Stimulated activated CD4-positive, alpha-beta T cell treated with anti-CD3 and anti-CD28 coated beads, Interleukin-2, amount 100 ng/mL, for 4 hours (primary cell): ENCODE measurements around the gene HDAC4.

Source experiments
- DNase-seq: peaks from one replicate; pipeline ENCODE4 v3.0.0-alpha.2; 2020; ENCODE audit warnings: low read depth

HDAC4 gene

DNA sequence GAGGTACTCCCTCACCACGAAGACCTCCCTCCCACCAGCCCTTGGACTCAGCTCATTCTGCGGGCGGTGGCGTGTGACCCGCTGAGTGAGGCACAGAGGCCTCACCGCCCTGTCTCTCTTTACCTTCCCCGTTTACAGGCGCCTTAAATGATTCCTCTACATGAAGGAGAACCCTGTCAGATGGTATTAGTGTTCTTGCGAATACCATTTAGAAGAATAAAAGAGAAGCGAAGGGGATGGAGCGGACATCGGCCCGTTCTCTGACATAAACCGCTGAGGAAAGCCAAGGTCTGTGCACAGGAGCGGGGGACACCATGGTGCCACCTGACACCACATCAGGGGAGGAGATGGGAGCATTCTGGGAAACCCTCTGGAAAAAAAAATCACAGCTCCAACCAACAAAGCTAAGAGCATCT, 179.8 kb downstream of the HDAC4 start:
- DNase-seq: no peak

- no peak for DNase-seq
These were observed 180.5 kb downstream of the HDAC4 start for GRCh38 chr2:239220341-239220740.

GRCh38 chr2:239216614-239217273, 184.1 kb downstream of the HDAC4 start:
- DNase-seq: no peak

DNA sequence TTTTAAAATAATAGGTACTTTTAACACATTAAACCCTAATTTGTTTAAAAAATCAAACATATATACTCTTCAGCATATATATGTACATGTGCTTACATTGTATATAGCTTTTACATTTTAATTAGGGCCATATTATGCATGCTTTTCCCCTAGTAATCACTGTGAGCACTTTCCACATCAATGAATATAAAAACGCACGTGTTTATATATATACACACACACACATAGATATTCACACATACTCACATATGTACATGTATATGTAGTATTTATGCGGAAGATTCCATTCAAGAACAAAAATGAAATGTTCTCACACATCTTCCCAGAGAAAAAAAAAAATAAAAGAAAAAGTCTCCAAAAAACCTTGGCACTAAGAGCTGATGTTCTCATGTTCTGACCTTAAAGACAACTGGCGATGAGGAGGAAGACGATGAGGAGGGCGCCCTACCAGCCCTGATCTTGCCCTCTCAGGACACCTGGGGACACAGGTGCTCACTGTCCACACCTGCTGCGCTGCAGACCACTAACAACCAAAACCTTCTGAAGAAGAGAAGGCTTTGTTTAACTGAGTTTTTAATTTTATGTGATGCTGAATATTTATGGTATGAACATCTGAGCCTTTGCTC, 184.7 kb downstream of the HDAC4 start:
- DNase-seq: no peak

DNA sequence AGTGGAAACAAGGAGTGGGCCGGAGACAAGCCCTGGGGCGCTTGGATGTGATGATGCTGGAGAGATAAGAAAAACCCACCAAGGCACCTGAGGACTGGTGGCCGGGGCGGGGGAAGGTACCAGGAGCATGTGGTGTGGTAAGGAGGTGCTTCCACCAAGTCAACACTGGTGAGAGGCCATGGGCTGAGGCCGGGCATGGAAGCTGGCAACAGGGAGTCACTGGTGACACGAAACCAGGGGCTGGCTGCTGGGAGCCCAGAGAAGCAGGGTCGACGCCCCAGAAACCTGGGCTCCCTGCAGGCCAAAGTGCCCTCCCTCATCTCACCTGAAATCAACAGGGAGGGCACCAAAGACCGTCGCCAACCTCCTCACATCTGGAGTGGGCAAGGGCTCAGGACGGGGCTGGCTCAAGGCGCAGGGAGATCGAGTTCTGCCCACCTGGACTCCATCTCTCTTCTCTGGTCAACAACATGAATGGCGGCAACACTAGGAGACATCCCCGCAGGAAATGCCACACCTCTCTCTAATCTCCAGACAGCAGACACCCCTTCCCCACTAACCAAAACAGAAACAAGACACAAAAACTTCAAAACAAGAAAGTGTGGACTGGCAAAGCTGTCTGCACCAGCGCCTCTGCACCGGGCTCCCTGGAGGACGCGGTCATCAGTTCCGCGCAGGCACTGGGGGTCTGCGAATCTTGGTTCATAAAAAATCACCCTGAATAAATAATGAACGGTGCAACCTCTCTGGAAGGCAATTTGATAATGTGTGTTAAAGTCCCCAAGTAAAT, 185.5 kb downstream of the HDAC4 start:
- DNase-seq: no peak

- DNase-seq: no peak
These were observed 186.1 kb downstream of the HDAC4 start for GRCh38 chr2:239214725-239215124.

DNA sequence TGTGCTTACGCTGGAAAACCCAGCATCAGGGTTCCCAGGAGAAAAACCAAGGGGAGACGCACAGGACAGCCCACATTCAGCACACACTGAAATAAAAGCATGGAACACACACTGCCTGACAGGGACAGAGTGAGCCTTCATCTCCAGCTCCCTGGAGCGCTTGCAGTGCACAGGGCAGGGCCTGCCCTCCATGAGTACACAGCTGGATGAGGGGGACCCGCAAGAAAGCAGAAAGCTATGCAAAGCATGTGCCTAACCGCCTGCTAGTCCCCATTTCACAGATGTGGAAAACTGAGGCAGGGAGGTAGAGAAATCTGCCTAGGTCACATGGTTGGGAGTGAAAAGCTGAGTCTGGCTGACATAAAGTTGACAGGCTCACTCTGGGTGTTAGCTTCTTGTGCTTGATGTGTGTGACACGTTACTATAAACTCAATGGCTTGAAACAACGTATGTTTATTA, 187.1 kb downstream of the HDAC4 start:
- DNase-seq: no peak

- no peak for DNase-seq
These were observed 187.7 kb downstream of the HDAC4 start for GRCh38 chr2:239212929-239213642.

DNA sequence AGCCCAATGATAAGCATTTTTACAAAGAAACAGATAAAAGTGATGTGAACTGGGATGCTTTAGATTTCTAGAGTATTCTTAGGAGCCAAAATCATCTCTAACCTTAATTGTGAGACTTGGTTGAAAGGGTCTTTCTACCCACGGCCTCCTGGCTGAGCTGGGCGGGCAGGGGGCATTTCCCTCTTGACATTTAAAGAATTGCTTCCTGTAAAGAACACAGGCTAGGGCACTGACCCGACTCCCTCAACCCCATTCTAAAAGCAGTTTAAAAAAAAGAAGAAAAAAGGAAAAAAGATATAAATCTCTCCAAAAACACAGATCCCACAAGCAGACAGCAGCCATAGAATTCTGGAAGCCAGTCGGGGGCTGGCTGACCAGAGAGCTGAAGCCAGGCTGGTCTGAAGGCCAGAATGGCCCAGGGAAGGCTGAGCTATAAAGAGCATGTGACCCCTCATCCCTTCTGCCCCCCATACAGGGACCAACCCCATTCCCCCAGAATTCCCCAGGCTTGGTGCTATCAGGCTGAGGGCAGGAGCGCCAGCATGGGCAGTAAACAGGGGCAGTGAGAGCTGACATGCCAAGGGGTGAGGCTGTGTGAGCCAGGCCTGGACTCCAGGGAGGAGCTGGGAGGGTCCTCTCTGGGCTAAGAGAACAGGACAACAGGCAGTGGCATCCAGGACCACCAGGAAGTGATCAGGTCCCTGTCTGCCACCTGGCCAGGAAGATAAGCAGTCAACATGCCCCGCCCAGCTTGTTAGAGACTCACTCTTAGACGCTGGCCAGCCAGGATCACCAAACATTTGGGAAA, 188.5 kb downstream of the HDAC4 start:
- no peak for DNase-seq

- DNase-seq: no peak
These were observed 189.3 kb downstream of the HDAC4 start for GRCh38 chr2:239211396-239212094.

- DNase-seq: no peak
These were observed 191.0 kb downstream of the HDAC4 start for GRCh38 chr2:239209783-239210182.

GRCh38 chr2:239208465-239209180, 192.2 kb downstream of the HDAC4 start:
- DNase-seq: no peak

DNA sequence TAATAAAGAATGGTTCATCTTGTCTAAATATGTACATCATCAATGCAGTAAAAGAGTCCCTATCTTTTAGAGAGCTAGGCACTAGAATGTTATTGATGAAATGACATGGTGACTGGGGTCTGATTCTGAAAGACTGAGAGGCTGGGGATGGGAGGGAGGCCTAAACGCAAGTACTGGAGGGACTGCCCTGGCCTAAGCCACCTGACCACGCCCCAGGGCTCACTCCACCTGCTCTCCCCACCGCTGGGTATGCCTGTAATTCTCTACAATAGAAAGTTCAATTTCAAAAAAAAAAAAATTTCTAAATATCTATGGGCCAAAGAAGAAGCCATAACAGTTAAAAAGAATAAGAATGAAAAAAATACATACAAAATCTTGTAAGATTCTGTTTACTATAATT, 194.0 kb downstream of the HDAC4 start:
- no peak for DNase-seq

DNA sequence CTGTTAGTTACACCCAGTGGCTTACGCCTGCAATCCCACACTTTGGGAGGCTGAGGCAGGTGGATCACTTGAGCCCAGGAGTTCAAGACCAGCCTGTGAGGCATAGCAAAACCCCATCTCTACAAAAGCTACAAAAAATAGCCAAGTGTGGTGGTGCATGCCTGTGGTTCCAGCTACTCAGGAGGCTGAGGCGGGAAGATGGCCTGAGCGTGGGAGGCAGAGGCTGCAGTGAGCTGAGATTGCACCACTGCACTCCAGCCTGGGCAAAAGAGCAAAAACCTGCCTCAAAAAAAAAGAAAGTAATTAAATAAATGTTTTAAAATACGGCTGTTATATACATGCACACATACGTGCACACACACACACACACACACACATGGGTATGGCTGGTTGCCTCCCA, 194.8 kb downstream of the HDAC4 start:
- no peak for DNase-seq

DNA sequence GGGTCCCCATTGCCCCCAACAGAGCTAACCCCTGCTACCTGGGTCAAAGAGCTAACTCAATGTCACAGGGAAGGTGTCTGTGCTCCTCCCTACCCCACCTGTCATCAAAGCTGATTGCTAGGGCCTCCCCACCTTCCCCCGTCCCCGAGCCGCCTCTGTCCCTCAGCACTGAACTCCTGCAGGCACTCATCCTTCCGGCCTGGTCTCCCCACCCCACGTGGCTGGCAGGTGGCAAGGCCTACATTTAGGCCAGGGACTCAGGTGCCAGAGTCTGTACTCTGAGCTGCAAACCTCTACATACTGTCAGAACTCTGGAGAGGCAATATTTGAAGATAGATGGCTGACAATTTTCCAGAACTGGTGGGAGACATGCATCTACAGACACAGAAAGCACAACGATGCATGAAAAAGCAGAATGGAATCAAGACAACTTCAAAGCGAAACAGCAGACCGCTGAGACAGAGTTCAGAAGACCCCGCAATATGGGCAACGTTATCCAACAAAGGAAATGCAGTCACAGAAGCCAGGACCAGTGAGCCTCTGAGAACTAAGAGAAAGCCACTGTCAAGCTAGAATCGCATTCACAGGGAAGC, 195.8 kb downstream of the HDAC4 start:
- no peak for DNase-seq

DNA sequence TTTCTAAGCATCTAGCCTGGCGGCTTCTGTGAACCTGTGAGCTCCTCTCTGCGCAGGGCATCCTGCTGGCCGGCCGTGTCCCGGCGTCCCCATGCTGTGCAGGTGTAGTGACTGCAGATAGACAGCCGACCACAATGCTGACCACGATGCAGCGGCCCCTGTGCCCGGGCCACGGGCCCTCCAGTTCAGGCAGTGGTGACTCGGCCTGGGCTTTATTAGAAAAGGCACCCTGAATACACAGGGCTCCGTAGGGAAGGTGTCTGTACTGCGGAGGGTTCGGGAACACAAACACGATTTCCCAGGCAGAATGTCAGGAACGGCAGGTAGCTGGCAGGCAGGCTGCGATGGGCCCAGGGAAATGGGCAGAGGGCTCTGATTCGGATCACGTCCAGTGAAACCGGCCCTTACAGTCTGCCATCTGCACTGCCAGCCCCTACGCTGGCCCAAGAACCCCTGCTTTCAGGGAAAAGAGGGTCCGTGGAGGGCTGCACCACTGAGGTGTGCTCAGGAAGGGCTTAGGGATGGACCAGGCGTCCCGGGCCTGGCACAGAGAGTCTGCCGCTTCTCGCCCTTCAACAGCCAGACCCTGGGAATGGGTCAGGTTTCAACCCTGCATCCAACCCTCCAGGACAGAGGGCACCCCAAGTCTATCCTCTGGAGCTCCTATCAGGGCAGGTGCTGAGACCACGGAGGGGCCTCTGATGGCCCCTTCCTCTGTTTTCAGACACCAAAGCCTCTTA, 196.5 kb downstream of the HDAC4 start:
- no peak for DNase-seq

DNA sequence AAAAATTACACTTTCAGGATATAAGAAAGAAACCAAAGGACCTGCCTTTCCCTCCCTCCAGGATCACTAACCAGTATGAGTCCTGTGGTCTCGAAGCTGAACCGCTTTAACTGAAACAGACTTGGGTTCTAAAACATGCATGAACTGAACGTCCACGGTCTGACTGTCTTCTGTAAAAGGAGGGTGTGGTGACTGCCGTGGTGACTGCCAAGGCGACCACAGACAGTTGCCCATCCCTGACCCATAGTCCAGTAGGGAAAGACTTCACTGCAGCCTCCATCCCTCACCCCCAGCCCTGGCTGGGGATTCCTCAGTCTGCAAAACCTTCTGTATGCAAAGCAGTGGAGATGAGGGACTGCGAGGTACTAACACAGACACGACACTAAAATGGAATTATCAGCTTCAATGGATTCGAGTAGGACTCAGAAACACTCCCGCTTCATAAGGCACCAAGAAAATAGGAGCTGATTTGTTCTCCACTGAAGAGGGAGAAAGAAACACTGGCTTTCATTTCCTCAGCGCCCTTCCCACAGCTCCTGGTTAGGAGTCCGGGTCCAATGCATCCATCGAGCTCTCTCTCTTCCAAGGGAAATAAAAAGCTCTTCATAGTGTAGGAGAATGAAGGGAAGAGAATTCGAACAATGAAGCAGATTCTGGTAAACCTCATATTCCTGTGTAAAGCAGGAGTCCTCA, 197.2 kb downstream of the HDAC4 start:
- DNase-seq: no peak

DNA sequence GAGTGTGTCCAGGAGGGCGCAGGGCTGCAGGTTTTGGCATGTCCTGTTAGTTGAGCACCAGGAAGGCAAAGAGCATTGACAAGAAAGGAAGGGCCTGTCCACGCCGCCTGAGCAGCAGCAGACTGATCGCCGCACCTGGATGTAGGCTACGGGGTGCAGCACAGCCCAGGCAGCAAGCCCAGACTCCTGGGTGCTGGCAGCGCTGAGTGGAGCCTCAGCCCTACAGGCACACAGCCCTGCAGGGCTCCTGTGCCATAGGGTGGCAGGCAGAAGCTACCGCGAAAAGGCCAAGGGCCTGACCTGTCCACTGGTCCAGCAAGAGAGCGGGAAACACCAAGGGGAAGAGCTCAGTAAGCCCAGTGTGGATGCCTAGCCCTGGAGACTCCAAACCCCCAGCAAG, 198.0 kb downstream of the HDAC4 start:
- no peak for DNase-seq

DNA sequence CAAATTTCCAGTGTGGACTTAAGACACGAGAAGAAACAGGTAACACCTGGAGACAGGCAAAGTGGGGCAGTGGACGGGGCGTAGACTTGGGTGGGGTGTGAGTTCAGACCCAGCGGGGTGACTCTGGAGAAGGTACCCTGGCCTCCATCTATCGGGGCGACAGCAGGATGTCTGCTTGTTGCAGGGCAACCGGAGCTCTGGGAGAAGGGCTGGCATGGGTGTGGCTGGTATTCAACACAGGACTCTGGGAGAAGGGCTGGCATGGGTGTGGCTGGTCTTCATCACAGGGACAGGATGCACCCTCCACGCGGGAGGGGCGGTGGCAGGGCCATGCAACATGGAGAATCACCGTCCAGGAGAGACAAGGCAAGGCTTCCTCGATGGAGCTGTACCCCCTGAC, 198.5 kb downstream of the HDAC4 start:
- DNase-seq: no peak
